Measurements from ENCODE around the gene GGN. TPM values are rescaled to one million over a fixed set of nuclear protein-coding genes. Genes with fewer than 3 reads are reported as not detected.

The GGN gene
- total and polyA plus RNA-seq, 2 experiments from 2014 or later, result 0.98 to 1.2 TPM

DNA sequence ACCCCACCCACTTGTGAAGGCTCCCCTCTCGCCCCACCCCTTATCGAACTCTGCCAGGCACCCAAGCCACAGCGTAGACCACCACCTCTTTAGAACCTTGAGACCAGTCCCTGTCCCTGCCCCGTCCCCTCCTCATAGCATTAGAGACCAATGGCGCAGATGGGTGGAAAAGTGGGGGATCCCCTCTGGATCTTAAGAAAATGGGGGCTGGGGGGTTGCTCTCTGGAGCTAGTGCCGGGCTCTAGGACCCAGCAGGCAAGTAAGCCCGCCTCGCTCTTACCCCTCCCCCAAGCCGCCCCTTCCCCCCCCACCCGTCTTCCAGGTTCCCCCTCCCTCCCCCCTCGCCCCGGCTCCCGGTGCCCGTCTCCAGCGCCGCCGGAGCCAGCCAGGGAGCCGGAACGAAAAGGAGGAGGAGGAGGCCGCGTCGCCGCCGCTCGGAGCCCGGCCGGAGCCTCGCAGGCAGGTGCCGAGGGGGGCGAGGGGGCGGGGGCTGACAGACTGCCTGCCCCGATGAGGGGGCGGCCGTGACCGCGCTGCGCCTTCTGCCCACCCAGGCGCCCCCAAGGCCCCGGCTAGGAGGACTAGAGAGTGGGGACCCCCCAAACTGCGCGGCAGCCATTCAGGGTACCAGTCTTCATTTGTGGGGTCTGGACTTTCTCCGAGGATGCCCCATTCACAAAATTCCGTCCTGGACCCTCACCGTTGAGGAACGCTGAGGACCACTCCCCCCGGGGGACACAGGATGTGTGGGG lies 691 bp upstream of the GGN start, which contains the start of gene SPRED3:
TSS of gene SPRED3 (plus strand) at position 349 of the 752 bp plus-strand sequence. CDS start 1,606 bp downstream, outside the sequence.
- peaks cover 4% of the 10 kb centered on the region for H3K36me3 ChIP-seq
- no peaks in the 10 kb centered on the region for H3K27me3 ChIP-seq
- DNase-seq (ENCODE audit: low read depth in 1 of 2, low spot score in 1 of 2), result peak; percentile 62 to 73
- H3K27ac ChIP-seq, result peak within 1 kb of the TSS; percentile 75
- H3K9me3 ChIP-seq (ENCODE audit: low read depth), result no peaks in the 10 kb centered on the region
- TF ChIP-seq CTCF (IDR thresholded peaks at IDR 0.05; ENCODE audit: low read depth, low read length), result no peak
- no peaks in the 10 kb centered on the region for H3K4me1 ChIP-seq (ENCODE audit: low read depth)
- peak within 1 kb of the TSS; percentile 52 for H3K4me3 ChIP-seq

- DNase-seq (ENCODE audit: low read depth in 1 of 2, low spot score in 1 of 2), result peak; percentile 13 to 21
- Histone ChIP-seq H3K9me3 (ENCODE audit: low read depth) (no peaks in the 10 kb centered on the region), H3K4me1 (ENCODE audit: low read depth) (no peaks in the 10 kb centered on the region), H3K4me3 (peak overlapping the region; percentile 52), H3K27ac (no peak overlapping the region), H3K36me3 (peaks cover 12% of the 10 kb centered on the region), H3K27me3 (no peaks in the 10 kb centered on the region)
- no peak for TF ChIP-seq CTCF (IDR thresholded peaks at IDR 0.05; ENCODE audit: low read depth, low read length)
Observed at GRCh38 chr19:38386971-38387549, 774 bp downstream of the GGN start.

GRCh38 chr19:38386300-38386970 lies 1.4 kb downstream of the GGN start:
- H3K4me1 ChIP-seq (ENCODE audit: low read depth), result no peaks in the 10 kb centered on the region
- H3K36me3 ChIP-seq, result peaks cover 18% of the 10 kb centered on the region
- no peak overlapping the region for H3K27ac ChIP-seq
- DNase-seq (ENCODE audit: low read depth in 1 of 2, low spot score in 1 of 2), result no peak
- no peak for TF ChIP-seq CTCF (IDR thresholded peaks at IDR 0.05; ENCODE audit: low read depth, low read length)
- H3K27me3 ChIP-seq, result no peaks in the 10 kb centered on the region
- H3K9me3 ChIP-seq (ENCODE audit: low read depth), result no peaks in the 10 kb centered on the region
- H3K4me3 ChIP-seq, result no peak overlapping the region

GRCh38 chr19:38385804-38386257 lies 2.0 kb downstream of the GGN start:
- H3K4me1 ChIP-seq (ENCODE audit: low read depth), result no peaks in the 10 kb centered on the region

More at GRCh38 chr19:38385804-38386257, 2.0 kb downstream of the GGN start:
- no peaks in the 10 kb centered on the region for H3K27me3 ChIP-seq
- no peak for DNase-seq (ENCODE audit: low read depth in 1 of 2, low spot score in 1 of 2)
- no peak overlapping the region for H3K4me3 ChIP-seq
- no peak for TF ChIP-seq CTCF (IDR thresholded peaks at IDR 0.05; ENCODE audit: low read depth, low read length)
- no peaks in the 10 kb centered on the region for H3K9me3 ChIP-seq (ENCODE audit: low read depth)
- H3K36me3 ChIP-seq, result peaks cover 25% of the 10 kb centered on the region
- H3K27ac ChIP-seq, result no peak overlapping the region
